Lower lobe of right lung (tissue), 2 donors: ENCODE results near the gene TGM6. TPM values are rescaled to one million over a fixed set of nuclear protein-coding genes. Genes with fewer than 3 reads are reported as not detected.

Source experiments
- ATAC-seq, 2 donors: fragments of 200-7000 bp; cut with Tn5 transposase; one replicate each; pipeline ENCODE4 v1.9.1; 2020 to 2022; ENCODE audit warnings: mild to moderate bottlenecking in 2 of 2, moderate library complexity in 2 of 2
- DNase-seq: peaks from one replicate; pipeline ENCODE4 v3.0.0-alpha.2; 2020
- H3K27ac ChIP-seq: fragments of 200-600 bp; one replicate; pipeline ENCODE4 v1.8.0; 2022
- H3K27me3 ChIP-seq: fragments of 200-600 bp; one replicate; pipeline ENCODE4 v1.8.0; 2022; ENCODE audit warnings: low read depth
- H3K36me3 ChIP-seq: fragments of 200-600 bp; one replicate; pipeline ENCODE4 v1.8.0; 2022; ENCODE audit warnings: mild to moderate bottlenecking
- H3K4me1 ChIP-seq: fragments of 200-600 bp; one replicate; pipeline ENCODE4 v1.8.0; 2022
- H3K4me3 ChIP-seq: fragments of 200-600 bp; one replicate; pipeline ENCODE4 v1.8.0; 2022; ENCODE audit warnings: mild to moderate bottlenecking
- H3K9me3 ChIP-seq: fragments of 200-600 bp; one replicate; pipeline ENCODE4 v1.8.0; 2022
- intact Hi-C: fragments of 100-400 bp; cut with DNase I; formaldehyde crosslinking; loops from one replicate; pipeline ENCODE4 v1.11.0; 2022
- total RNA-seq: library from RNA; stranded (reverse); fragmentation: NEBNext Ultra II Directional; extraction: Animal tissue kit (Norgen Biotek cat#: 25700); gene quantifications from one replicate; pipeline ENCODE4 v1.2.1, GENCODE V29; 2021
- TF ChIP-seq, protein P1 (sequence below): fragments of 200-600 bp; IDR thresholded peaks from one replicate; pipeline ENCODE4 v1.8.0; 2022; ENCODE audit warnings: antibody characterized with exemption, mild to moderate bottlenecking
- donor health status: DM: no; HTN: yes; CAD: no; lungs with severe emphysema.

The TGM6 gene
- total RNA-seq, 1 donor from 2014 or later = not detected

DNA sequence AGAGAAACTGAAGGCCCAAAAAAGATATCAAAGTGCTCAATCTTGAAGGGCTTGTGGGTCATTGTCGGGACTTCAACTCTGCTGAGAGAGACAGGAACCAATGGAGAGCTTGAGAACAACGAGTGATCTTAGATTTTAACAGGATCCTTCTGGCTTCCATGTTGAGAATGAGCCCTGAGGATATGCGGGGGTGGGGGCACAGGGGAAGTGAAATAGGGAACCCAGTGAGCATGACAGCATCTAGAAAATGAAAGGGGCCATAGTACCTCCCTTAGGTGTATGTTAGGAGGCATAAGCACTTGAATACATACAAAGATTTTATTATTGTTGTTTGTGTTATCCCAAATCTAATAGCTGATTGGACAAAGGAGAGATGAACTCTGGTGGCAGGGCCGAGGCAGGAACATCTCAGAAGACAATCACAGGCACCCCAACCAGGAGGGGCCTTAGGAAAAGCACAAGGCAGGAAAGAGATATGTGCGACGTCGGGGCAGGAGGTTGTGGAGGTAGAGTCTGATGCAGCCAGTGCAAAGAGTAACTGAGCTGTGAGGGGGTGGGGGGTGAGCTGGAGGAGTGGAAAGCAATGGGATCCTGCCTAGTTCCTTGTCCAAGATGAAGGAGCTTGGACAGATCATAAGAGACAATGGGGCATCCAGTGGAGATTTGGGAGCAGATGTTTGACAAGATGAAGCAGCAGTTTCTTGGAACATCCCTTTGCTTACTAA is 10.4 kb downstream of the TGM6 start:
- ATAC-seq (no peak), DNase-seq (no peak)
- Histone ChIP-seq H3K9me3 (peaks cover 11% of the 10 kb centered on the region), H3K4me3 (no peak overlapping the region), H3K4me1 (no peaks in the 10 kb centered on the region), H3K27me3 (no peaks in the 10 kb centered on the region), H3K36me3 (no peaks in the 10 kb centered on the region), H3K27ac (no peak overlapping the region)
- intact Hi-C loops = no loop called here
- TF ChIP-seq, protein P1, sequence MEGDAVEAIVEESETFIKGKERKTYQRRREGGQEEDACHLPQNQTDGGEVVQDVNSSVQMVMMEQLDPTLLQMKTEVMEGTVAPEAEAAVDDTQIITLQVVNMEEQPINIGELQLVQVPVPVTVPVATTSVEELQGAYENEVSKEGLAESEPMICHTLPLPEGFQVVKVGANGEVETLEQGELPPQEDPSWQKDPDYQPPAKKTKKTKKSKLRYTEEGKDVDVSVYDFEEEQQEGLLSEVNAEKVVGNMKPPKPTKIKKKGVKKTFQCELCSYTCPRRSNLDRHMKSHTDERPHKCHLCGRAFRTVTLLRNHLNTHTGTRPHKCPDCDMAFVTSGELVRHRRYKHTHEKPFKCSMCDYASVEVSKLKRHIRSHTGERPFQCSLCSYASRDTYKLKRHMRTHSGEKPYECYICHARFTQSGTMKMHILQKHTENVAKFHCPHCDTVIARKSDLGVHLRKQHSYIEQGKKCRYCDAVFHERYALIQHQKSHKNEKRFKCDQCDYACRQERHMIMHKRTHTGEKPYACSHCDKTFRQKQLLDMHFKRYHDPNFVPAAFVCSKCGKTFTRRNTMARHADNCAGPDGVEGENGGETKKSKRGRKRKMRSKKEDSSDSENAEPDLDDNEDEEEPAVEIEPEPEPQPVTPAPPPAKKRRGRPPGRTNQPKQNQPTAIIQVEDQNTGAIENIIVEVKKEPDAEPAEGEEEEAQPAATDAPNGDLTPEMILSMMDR = no peak

DNA sequence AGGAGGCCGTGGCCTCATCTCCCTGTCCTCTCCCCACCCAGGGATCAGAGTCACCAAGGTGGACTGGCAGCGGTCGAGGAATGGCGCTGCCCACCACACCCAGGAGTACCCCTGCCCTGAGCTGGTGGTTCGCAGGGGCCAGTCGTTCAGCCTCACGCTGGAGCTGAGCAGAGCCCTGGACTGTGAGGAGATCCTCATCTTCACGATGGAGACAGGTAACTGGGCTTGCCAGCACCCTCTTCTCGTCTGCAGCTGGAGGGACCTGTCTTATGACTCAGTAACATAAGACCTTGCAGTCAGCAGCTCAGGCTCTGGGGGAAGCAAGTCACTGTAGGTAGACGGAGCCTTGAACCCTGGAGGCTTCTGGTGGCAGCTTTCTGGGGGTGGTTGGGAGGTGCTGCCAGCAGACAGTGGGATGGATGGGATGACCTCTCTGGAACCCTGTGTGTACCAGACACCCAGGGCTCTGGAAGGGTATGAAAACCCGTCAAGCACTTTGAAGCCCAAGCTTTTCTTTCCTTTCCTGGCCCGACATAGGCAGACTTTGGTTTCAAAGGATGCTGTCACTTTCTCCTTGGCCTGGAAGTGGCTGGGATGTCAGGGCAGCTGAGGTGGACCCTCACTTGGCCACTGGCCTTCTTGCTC is 13.8 kb downstream of the TGM6 start:
- no peaks in the 10 kb centered on the region for H3K36me3 ChIP-seq
- H3K27ac ChIP-seq = no peak overlapping the region
- H3K9me3 ChIP-seq = peaks cover 12% of the 10 kb centered on the region
- TF ChIP-seq, protein P1 = no peak
- H3K27me3 ChIP-seq = no peaks in the 10 kb centered on the region
- ATAC-seq (no peak), DNase-seq (no peak)
- intact Hi-C loops = no loop called here
- H3K4me3 ChIP-seq = no peak overlapping the region
- no peaks in the 10 kb centered on the region for H3K4me1 ChIP-seq

DNA sequence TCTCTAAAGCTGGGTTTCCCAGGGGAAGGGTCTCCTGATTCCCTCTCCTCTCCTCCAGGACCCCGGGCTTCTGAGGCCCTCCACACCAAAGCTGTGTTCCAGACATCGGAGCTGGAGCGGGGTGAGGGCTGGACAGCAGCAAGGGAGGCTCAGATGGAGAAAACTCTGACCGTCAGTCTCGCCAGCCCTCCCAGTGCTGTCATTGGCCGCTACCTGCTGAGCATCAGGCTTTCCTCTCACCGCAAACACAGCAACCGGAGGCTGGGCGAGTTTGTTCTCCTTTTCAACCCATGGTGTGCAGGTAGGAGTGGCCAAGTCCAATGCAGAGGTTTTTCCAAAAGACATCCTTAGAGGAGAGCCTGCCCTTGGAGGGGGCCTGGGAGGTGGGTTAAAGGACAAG is 14.4 kb downstream of the TGM6 start:
- Histone ChIP-seq H3K27ac (no peak overlapping the region), H3K27me3 (no peaks in the 10 kb centered on the region), H3K4me1 (no peaks in the 10 kb centered on the region), H3K4me3 (no peak overlapping the region), H3K36me3 (no peaks in the 10 kb centered on the region), H3K9me3 (peaks cover 12% of the 10 kb centered on the region)
- DNase-seq (no peak), ATAC-seq (no peak)
- intact Hi-C loops = no loop called here
- TF ChIP-seq, protein P1 = no peak

DNA sequence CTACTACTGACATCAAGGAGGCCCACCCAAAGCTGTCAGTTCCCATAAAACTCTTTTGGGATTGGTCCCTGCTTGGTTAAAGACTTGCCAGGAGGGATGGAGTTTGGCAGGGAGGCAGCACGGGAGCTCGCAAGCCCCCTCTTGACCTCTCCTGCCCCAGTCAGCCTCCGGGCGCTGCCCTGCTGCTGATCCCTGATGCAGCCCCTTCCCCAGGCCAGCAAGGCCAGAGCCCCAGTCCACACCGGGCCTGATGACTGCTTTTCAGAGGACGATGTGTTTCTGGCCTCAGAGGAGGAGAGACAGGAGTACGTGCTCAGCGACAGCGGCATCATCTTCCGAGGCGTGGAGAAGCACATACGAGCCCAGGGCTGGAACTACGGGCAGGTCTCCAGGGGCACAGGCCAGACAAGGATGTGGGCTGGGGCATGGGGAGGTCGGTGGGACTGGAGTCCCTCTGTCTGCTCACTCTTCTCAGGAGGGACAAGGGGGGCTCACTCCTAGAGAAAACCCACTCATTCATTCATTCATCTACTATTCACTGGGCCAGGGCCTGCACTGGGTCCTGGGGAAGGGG is 15.6 kb downstream of the TGM6 start:
- Histone ChIP-seq H3K27ac (no peak overlapping the region), H3K4me1 (no peaks in the 10 kb centered on the region), H3K9me3 (peaks cover 12% of the 10 kb centered on the region), H3K27me3 (no peaks in the 10 kb centered on the region), H3K4me3 (no peak overlapping the region), H3K36me3 (no peaks in the 10 kb centered on the region)
- ATAC-seq (no peak), DNase-seq (no peak)
- intact Hi-C loops = no loop called here
- TF ChIP-seq, protein P1 = no peak

DNA sequence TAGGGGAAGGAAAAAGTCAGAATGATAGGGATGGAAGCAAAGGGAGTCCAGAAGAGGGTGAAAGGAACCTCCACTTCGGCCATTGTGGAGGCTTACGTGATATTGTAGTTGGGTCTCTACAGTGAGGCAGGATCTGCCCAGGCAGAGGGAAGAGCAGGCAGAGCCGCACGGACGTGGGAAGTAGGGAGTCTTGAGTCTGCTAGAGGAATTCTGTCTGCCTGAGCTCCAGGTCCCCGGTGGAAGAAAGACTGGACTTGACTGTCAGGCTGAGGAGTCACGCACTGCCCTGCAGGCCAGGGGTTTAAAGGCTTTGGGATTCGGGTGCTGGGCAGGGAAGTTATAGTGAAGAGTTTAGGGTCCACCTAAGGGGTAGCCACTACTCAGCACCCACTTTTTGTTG is 16.4 kb downstream of the TGM6 start:
- ATAC-seq (no peak), DNase-seq (no peak)
- H3K36me3 ChIP-seq = no peaks in the 10 kb centered on the region
- TF ChIP-seq, protein P1 = no peak
- peaks cover 12% of the 10 kb centered on the region for H3K9me3 ChIP-seq
- H3K27ac ChIP-seq = no peak overlapping the region
- intact Hi-C loops = no loop called here
- H3K4me3 ChIP-seq = no peak overlapping the region
- peaks cover under 1% of the 10 kb centered on the region for H3K27me3 ChIP-seq
- H3K4me1 ChIP-seq = no peaks in the 10 kb centered on the region
